ENCODE results near the gene SP100.

Gene SP100

GRCh38 chr2:230423851-230424458 lies 8.0 kb downstream of the SP100 start:
- DNase-seq = no peak
- H3K27ac ChIP-seq = no peak overlapping the region
- no peaks in the 10 kb centered on the region for H3K9me3 ChIP-seq (ENCODE audit: severe bottlenecking)

DNA sequence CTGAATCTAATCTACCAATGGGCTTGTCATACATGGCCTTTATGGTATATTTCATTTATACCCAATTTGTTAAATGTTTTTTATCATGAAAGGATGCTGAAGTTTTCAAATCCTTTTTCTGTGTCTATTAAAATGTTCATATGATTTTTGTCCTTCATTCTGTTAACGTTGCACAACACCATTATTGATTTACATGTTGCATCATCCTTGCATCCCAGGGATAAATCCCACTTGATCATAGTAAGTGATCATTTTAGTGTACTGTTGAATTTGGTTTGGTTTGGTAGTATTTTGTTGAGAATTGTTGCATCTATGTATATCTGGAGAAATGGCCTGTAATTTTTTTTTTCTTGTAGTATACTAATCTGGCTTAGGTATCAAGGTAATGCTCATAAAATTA lies 9.4 kb downstream of the SP100 start:
- no peaks in the 10 kb centered on the region for H3K9me3 ChIP-seq (ENCODE audit: severe bottlenecking)
- TF ChIP-seq, protein P1, sequence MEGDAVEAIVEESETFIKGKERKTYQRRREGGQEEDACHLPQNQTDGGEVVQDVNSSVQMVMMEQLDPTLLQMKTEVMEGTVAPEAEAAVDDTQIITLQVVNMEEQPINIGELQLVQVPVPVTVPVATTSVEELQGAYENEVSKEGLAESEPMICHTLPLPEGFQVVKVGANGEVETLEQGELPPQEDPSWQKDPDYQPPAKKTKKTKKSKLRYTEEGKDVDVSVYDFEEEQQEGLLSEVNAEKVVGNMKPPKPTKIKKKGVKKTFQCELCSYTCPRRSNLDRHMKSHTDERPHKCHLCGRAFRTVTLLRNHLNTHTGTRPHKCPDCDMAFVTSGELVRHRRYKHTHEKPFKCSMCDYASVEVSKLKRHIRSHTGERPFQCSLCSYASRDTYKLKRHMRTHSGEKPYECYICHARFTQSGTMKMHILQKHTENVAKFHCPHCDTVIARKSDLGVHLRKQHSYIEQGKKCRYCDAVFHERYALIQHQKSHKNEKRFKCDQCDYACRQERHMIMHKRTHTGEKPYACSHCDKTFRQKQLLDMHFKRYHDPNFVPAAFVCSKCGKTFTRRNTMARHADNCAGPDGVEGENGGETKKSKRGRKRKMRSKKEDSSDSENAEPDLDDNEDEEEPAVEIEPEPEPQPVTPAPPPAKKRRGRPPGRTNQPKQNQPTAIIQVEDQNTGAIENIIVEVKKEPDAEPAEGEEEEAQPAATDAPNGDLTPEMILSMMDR (IDR thresholded peaks at IDR 0.05; ENCODE audit: low read depth, low read length) = no peak
- no peak overlapping the region for H3K27ac ChIP-seq
- DNase-seq = no peak
- no peaks in the 10 kb centered on the region for H3K36me3 ChIP-seq
- H3K4me3 ChIP-seq (ENCODE audit: low read depth, low read length) = no peak overlapping the region
- peaks cover 59% of the 10 kb centered on the region for H3K27me3 ChIP-seq (ENCODE audit: insufficient read depth, low read depth, severe bottlenecking)

More at GRCh38 chr2:230423851-230424458, 8.0 kb downstream of the SP100 start:
- H3K27me3 ChIP-seq (ENCODE audit: insufficient read depth, low read depth, severe bottlenecking) = peaks cover 69% of the 10 kb centered on the region
- TF ChIP-seq, protein P1 (IDR thresholded peaks at IDR 0.05; ENCODE audit: low read depth, low read length) = no peak
- H3K4me3 ChIP-seq (ENCODE audit: low read depth, low read length) = no peak overlapping the region
- H3K36me3 ChIP-seq = no peaks in the 10 kb centered on the region

GRCh38 chr2:230429513-230429912 lies 13.5 kb downstream of the SP100 start:
- no peak overlapping the region for H3K27ac ChIP-seq
- no peaks in the 10 kb centered on the region for H3K9me3 ChIP-seq (ENCODE audit: severe bottlenecking)
- H3K27me3 ChIP-seq (ENCODE audit: insufficient read depth, low read depth, severe bottlenecking) = peaks cover 31% of the 10 kb centered on the region
- H3K36me3 ChIP-seq = no peaks in the 10 kb centered on the region
- TF ChIP-seq, protein P1 (IDR thresholded peaks at IDR 0.05; ENCODE audit: low read depth, low read length) = no peak
- no peak for DNase-seq
- H3K4me3 ChIP-seq (ENCODE audit: low read depth, low read length) = no peak overlapping the region

DNA sequence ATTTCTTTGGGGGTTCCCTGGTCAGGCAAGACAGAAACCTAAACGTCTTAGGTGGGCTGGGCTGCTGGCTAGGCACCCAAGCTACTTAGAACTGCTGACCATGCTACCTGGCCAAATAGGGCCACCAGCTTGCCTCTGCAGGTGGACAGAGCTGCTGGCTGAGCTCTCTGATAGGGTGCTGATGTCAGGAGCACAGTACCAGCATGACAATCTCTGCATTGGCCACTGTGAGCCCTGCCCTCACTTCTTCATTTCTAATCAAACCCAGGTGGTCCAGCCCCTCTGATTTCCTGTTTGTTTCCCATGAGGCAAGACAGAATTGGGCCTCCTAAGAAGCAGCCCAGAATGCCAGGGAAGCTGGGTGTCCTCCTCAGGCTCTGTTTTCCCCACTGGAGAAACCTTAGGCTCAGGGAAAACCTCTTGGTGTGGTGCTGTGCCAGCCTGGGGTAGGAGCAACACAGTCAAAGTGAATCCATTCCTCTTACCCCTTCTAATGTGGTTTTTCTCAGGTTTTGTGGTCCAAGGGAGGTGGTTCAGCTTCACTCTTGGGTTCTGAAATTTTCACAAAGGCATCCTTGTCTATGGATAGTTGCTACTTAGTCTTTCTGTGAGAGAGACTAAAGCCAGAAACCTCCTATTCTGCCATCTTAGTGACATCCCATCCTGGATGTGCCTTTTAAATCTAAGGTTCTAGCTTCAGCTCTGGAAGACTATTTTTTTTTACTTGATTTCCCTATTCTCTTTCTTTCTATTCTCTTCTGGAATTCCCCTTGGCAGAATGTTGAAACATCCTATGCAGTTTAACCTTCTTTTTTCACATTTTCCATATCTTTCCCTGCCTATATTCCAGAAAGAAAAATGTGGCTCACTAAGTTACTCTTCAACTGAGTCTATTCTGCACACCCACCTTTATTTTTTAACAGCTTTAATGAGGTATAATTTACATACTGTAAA lies 15.2 kb downstream of the SP100 start:
- Histone ChIP-seq H3K27me3 (ENCODE audit: insufficient read depth, low read depth, severe bottlenecking) (peaks cover 22% of the 10 kb centered on the region), H3K27ac (no peak overlapping the region), H3K36me3 (no peaks in the 10 kb centered on the region), H3K9me3 (ENCODE audit: severe bottlenecking) (no peaks in the 10 kb centered on the region), H3K4me3 (ENCODE audit: low read depth, low read length) (no peak overlapping the region)
- no peak for DNase-seq
- TF ChIP-seq, protein P1 (IDR thresholded peaks at IDR 0.05; ENCODE audit: low read depth, low read length) = no peak

DNA sequence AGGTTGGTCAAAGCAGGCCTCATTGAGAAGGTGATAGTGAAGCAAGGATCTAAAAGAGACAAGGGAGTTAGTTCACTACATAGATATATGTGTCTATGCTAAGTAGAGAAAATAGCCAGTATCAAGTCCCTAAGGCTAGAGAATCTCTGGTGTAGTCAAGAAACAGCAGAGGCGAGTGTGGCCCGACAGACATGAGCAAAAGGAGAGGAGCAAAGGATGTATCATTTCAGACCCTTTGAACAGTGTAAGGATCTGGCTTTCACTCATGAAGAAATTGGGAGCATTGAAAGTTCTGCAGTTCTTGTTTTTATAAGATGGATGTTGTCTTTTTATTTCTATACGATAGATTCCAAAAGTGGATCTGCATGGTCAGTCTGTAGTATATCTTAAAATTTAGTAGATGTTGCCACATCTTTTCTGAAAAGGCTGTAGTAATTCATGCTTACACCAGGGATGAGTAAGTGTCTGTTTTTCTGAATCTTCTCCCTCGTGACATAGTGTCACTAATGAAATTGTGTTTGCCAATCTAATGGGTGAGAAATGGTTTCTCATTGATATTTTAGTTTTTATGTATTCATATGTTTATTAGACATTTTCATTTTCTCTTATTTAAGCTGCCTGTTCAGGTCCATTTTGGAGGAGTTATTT lies 18.8 kb downstream of the SP100 start:
- H3K27ac ChIP-seq = no peak overlapping the region
- H3K4me3 ChIP-seq (ENCODE audit: low read depth, low read length) = no peak overlapping the region
- DNase-seq = no peak
- H3K36me3 ChIP-seq = no peaks in the 10 kb centered on the region
- TF ChIP-seq, protein P1 (IDR thresholded peaks at IDR 0.05; ENCODE audit: low read depth, low read length) = no peak
- no peaks in the 10 kb centered on the region for H3K9me3 ChIP-seq (ENCODE audit: severe bottlenecking)
- H3K27me3 ChIP-seq (ENCODE audit: insufficient read depth, low read depth, severe bottlenecking) = peaks cover 2% of the 10 kb centered on the region
